ENCODE measurements around the gene CDK8.

- TF ChIP-seq CTCF (conservative IDR thresholded peaks at IDR 0.05 in 1 of 2, IDR thresholded peaks at IDR 0.05 in 1 of 2; ENCODE audit: low read depth in 1 of 2, low read length in 2 of 2) (no peak), EZH2 (IDR thresholded peaks at IDR 0.05; ENCODE audit: low read length, missing control alignments) (no peak)
Observed at GRCh38 chr13:26299168-26299750, 45.3 kb downstream of the CDK8 start.
